HUDEP-2 (cell line): ENCODE measurements around the gene MECP2.

Source experiments
- DNase-seq, 76 experiments: peaks; one replicate each; lab custom pipeline; 2025; ENCODE audit not compliant: unreplicated experiment in 76 of 76; lab: John Stamatoyannopoulos, UW

The MECP2 gene

GRCh38 chrX:154116426-154117211, 19.1 kb upstream of the MECP2 start:
- DNase-seq: no peak

- DNase-seq: no peak
Observed at GRCh38 chrX:154115750-154116149, 18.2 kb upstream of the MECP2 start.

DNA sequence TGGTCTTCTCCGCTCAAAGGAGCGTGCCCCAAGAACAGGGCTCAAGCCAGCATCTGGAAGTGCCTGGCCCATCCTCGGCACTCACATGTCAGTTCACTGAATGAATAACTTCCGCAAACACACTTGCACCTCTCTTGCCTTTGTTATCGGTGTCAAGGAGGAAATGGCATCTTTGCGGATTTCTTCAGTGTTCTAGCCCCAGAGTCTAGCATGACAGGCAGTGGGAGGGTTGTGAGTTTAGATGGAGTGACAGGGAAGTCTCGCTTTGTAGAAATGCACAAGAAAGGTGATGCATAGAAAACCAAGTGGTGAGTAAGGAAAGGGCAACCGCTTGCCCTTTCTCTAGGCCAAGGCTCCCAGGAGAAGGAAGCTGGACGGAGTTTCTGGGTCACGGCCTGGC, 17.6 kb upstream of the MECP2 start:
- DNase-seq: no peak

DNA sequence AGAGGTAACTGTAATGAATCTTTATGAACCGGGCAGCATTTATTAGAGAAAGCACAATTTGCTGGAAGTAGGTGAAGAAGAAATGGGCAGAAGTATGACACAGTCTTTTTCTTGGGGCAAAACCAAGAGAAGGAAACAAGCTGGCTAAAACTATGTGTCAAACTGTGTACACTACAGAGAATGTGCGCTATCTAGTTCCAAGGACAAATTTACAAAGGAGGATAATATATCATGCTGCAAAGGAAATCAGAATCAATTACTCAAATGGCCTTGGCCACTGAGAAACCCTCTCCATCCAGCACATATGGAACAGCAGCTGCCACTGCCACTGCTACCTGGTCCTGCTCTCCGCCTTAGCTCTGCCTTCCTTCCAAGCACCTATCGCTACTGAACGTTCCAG, 17.1 kb upstream of the MECP2 start:
- no peak for DNase-seq

GRCh38 chrX:154113729-154114128, 16.2 kb upstream of the MECP2 start:
- DNase-seq: no peak

DNA sequence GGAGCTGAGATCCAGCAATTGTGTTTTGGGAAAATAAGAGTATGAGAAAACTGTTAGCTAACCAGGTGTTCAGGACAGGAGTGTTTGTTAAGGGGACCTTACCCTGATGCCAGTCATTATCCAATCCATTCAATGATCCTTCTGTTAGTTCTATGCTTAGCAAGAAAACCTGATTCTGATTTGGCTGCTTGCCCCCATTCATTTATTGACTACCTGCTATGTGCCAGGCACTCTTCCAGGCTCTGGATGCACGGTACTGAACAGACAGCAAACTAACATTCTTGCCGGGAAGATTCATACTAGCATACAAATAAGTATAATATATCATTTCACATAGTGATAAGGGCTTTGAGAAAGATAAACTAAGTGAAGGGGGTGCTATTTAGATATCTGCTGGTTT, 1.0 kb upstream of the MECP2 start:
- no peak for DNase-seq

DNA sequence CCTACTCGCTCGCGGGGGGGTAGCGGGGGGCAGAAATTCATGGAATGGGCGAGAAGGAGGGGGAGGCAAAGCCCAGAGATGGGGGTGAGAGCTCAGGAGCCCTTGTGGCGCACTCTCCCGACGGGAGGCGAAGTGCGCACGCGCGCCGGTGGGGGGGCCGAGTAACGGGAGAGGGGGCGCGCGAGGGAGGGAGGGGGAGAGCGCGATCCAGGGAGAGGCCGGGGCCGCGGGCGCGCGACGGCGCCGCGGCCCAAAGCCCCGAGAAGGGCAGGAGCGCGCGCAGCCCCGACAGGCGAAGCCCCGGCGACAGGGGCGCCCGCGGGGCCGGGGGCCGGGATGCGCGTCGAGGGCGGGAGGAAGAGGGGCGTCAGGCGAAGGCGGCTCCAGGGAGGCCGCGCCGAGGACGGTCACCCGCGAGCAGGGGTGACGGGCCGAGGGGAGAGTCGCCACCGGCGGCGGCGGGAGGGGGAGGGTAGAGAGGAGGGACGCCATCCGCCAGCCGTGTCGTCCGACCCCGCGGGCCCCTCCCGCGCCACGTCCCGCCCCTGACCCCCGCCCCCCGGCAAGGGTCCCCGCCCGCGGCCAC, 421 bp downstream of the MECP2 start:
- peak in 27 of 76 experiments; percentile 1 to 35 (median 15) for DNase-seq

DNA sequence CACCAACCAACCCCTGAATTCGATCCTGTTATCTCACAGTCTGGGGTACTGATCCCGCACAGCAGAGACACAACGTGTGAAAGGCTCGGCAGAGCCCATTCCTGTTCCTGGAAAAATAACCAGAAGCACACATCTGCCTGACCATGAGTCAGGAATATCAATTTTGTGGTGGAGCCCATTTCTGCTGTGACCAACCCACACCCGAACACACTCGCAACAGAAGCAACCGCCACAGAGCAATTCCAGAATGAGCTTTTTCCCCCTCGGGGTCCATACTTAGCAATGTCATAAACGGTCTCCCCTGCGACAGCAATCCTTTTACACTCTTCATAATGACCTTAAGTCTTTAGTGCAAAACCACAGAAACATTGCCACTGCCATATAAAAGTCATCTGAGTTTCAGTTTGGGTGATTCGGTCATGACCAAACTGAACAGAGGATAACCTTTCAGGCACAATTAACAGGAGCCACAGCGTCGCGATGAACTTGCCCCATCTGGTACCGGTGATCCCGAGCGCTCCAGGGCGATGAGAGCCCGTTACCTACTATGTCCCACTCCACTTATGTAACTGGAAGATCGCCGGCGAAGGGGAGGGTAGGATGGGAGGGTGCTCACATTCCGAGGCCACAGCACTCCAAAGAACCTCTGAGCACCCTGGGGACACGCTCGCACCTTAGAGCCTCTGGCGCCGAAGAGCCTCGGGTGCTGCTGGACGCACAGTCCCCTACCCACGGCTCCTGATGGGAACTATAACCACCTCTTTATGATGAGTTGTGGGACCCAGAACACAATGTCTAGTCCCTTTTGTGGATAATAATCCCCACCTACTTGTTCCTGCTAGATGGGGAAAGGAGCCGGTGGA, 1.1 kb downstream of the MECP2 start:
- peak in 3 of 76 experiments; percentile 1 to 4 (median 3) for DNase-seq

GRCh38 chrX:154094833-154095232, 2.7 kb downstream of the MECP2 start:
- no peak for DNase-seq

DNA sequence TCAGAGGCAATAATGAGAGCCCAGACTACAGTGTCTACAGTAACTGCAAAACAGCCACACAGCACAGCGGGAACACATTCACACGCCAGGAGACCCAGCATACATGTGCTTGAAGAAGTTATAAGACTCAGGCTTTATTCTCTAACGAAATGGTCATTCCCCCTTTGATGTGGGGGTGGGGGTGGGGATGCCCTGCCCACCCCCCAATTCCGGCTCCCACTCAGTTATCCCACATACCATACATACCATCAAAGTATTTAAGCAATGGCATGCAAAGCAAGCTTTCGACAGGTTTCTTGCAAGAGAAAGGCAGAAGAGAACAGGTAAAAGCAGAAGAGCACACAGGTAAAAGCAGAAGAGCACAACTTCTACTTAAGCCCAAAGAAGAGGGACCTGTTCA, 3.6 kb downstream of the MECP2 start:
- DNase-seq: no peak

DNA sequence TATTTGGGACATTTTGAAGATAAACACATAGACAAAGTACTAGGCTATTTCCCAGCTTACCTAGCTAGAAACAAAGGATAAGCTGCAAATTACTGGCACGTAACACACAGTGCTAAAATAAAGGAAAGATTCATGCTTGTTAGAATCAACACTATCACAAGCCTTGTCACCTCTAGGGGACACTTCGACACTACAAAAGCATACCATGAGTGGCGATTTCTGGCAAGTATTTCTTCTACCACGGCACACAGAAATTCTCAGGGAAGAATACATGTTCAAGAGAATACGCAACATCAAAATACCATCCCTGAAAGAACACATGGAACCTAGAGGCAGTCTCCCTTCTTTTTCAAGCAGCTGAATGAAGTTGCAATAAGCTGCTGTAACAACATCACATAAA, 5.1 kb downstream of the MECP2 start:
- no peak for DNase-seq

DNA sequence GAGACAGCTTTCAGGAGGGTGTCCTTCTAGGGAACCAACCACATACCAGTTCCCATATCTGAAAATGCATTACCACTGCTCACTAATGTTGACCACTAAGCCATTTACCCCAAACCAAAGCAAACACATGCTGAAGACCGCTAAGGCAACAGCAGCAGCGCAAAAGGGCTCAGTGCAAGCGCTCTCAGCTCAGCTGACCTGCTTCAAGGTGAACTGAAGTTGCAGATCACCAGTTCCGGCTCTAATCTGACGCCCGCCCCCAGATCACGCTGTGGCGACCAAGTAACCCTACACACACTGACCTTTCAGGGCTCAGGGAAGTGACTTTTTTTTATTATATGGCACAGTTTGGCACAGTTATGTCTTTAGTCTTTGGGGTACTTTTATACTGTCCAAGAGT, 5.8 kb downstream of the MECP2 start:
- DNase-seq: peak in 3 of 76 experiments; percentile 3 to 20 (median 3)

DNA sequence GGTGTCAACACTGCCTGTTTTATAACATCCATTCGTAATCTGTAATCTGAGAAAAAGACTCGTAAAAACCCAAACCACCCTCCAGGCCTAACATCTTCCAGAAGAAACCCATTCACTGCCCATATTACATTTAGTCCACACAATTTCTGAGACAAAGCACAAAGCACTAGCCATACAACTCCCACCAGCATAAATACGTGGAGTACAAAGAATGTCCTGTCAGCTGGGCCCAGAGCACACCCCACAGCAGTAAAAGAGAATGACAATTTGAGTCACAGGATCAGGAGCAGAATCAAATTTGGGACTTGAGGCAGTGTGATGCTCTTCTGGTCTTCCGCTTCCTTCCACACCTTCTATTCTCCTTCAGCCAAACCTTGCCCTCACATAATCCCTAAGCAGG, 6.8 kb downstream of the MECP2 start:
- no peak for DNase-seq

- no peak for DNase-seq
Observed at GRCh38 chrX:154084449-154085300, 12.8 kb downstream of the MECP2 start.

- DNase-seq: no peak
Observed at GRCh38 chrX:154083126-154083517, 14.4 kb downstream of the MECP2 start.

DNA sequence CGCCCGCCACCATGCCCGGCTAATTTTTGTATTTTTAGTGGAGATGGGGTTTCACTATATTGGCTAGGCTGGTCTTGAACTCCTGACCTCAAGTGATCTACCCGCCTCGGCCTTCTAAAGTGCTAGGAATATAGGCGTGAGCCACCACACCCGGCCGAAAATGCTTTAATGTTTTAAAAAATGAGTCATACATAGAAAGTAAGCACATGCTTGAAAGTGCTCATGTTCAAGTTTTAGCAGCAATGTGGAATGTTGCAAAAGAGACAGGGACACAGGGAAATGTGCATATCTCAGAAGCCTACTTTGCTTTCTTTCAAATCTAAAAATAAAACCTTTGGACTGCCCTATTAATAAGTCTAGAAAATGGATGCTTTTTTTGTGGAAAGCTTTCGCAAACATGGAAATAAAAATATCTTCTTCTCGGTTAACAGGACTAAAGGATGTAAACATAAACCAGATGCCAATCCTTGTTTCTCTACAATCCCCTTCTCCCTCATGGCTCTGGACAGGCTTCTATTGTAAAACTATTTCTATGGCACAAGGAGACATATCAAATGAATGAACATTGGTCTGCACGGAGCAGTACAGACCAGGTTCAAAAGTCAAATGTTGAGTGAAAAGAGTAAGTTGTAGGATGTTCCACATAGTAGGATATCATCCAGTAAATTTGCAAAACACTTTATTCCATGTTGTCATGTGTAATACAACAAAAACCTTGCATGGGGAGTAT, 15.0 kb downstream of the MECP2 start:
- no peak for DNase-seq

DNA sequence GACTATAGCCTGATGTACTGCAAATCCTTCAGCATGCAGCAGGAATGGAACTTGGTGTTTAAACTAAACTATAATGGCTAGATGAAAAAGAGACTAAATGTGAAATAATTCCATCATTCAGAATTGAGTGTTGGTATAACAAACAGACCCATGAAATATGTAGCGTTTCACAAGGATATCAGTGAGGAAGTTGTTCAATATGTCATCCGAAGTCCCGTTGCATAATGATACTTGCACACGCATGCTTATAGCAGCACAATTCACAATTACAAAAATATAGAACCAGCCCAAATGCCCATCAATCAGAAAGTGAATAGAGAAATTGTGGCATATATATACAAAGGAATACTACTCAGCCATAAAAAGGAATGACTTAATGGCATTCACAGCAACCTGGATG, 20.4 kb downstream of the MECP2 start:
- DNase-seq: no peak

GRCh38 chrX:154074199-154074598, 23.3 kb downstream of the MECP2 start:
- no peak for DNase-seq

DNA sequence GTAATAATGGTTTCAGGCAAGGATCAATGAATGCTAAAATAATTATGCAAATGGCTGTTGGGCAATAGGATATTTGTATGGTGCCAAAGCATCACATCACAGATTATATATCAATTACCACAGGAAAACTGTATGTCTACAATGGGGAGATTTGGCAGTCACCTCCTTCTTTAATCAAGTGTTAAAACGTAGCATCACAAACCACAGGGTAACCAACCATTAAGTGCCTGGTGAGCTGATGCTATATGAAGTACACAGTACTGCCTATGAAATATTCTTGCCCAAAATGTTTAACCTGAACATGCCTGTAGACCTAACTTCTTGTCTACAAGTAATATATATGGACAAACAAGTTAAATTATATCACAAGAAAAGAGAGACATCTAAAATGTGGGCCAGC, 25.3 kb downstream of the MECP2 start:
- no peak for DNase-seq

GRCh38 chrX:154068560-154068959, 29.0 kb downstream of the MECP2 start:
- no peak for DNase-seq
